MM.1S (cell line): ENCODE data around the gene MEGF11.

Experiments used
- DNase-seq: peaks from one replicate; pipeline ENCODE4 v3.0.0-alpha.2; 2015
- H2AFZ ChIP-seq: fragments of 300-600 bp; sonication (generic); 2 replicates; pipeline ENCODE4 v1.6.0; 2016; ENCODE audit warnings: antibody characterized with exemption, low read length
- H3F3A ChIP-seq: fragments of 300-600 bp; sonication (generic); 2 replicates; pipeline ENCODE4 v1.6.1; 2016; ENCODE audit warnings: mild to moderate bottlenecking, antibody characterized with exemption, low read length, moderate library complexity, mixed read lengths; ENCODE audit not compliant: insufficient read depth
- H3K27ac ChIP-seq: fragments of 300-600 bp; sonication (generic); 2 replicates; pipeline ENCODE4 v1.5.1; 2016; ENCODE audit warnings: mild to moderate bottlenecking, low read length
- H3K27me3 ChIP-seq: fragments of 300-600 bp; sonication (generic); replicated peaks from 2 replicates; pipeline ENCODE4 v1.6.0; 2016; ENCODE audit warnings: low read length; ENCODE audit not compliant: insufficient read depth
- H3K36me3 ChIP-seq: fragments of 300-600 bp; sonication (generic); replicated peaks from 2 replicates; pipeline ENCODE4 v1.6.1; 2016; ENCODE audit warnings: mild to moderate bottlenecking, low read length, mixed read lengths; ENCODE audit not compliant: insufficient read depth
- H3K4me1 ChIP-seq: fragments of 300-600 bp; sonication (generic); 2 replicates; pipeline ENCODE4 v1.6.1; 2016; ENCODE audit warnings: low read length, mixed read lengths
- H3K4me2 ChIP-seq: fragments of 300-600 bp; sonication (generic); 2 replicates; pipeline ENCODE4 v1.6.0; 2016; ENCODE audit warnings: low read depth, low read length
- H3K4me3 ChIP-seq: fragments of 300-600 bp; sonication (generic); 2 replicates; pipeline ENCODE4 v1.5.1; 2016; ENCODE audit warnings: low read length, mixed read lengths
- H3K79me2 ChIP-seq: fragments of 300-600 bp; sonication (generic); 2 replicates; pipeline ENCODE4 v1.6.1; 2016; ENCODE audit warnings: mixed run types, low read length, mixed read lengths
- H3K9ac ChIP-seq: fragments of 300-600 bp; sonication (generic); 2 replicates; pipeline ENCODE4 v1.6.1; 2016; ENCODE audit warnings: low read length, mixed read lengths
- H3K9me2 ChIP-seq: fragments of 300-600 bp; sonication (generic); replicated peaks from 2 replicates; pipeline ENCODE4 v1.6.1; 2016; ENCODE audit warnings: mild to moderate bottlenecking, low read length, mixed read lengths; ENCODE audit not compliant: insufficient read depth
- H3K9me3 ChIP-seq: fragments of 300-600 bp; sonication (generic); replicated peaks from 2 replicates; pipeline ENCODE4 v1.6.1; 2016; ENCODE audit warnings: mild to moderate bottlenecking, low read length, mixed read lengths; ENCODE audit not compliant: insufficient read depth
- H4K20me1 ChIP-seq: fragments of 300-600 bp; sonication (generic); 2 replicates; pipeline ENCODE4 v1.6.1; 2016; ENCODE audit warnings: mild to moderate bottlenecking, low read length, moderate library complexity, mixed read lengths; ENCODE audit not compliant: insufficient read depth
- EZH2 ChIP-seq: fragments of 300-600 bp; sonication (generic); optimal IDR thresholded peaks from 2 replicates; pipeline ENCODE3; 2017; ENCODE audit warnings: low read depth, mild to moderate bottlenecking, antibody characterized with exemption, low read length, mixed read lengths
- EZH2phosphoT487 ChIP-seq: fragments of 300-600 bp; sonication (generic); IDR thresholded peaks from 2 replicates; pipeline ENCODE4 v1.6.1; 2018; ENCODE audit warnings: antibody characterized with exemption, low read length
- TF ChIP-seq, protein P1 (sequence below): fragments of 300-600 bp; sonication (generic); IDR thresholded peaks from 2 replicates; pipeline ENCODE4 v1.5.1; 2016; ENCODE audit warnings: antibody characterized with exemption, low read length, mixed read lengths

MEGF11 gene

DNA sequence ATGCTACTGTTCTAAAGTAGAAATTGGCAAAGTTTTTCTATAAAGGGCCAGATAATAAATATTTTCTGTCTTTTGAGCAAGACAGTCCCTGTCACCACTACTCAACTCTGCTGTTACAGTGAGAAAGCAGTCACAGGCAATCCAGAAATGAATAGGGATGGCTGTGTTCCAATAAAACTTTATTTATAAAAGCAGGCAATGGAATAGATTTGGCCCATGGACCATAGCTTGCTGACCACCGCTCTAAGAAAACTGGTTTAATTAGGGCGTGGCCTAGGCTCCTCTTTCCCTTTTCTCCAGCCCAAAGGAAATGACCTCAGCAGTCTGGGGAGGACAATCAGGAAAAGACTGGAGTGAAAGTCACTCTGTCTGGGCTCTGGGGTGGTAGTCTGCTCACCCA, 183.8 kb downstream of the MEGF11 start:
- Histone ChIP-seq H2AFZ (no peak overlapping the region), H3K36me3 (no peaks in the 10 kb centered on the region), H3K79me2 (no peaks in the 10 kb centered on the region), H4K20me1 (no peaks in the 10 kb centered on the region), H3K4me2 (no peak overlapping the region), H3K9me3 (no peaks in the 10 kb centered on the region), H3K27ac (no peak overlapping the region), H3K9ac (no peak overlapping the region), H3K9me2 (no peaks in the 10 kb centered on the region), H3K4me1 (no peaks in the 10 kb centered on the region), H3K4me3 (no peak overlapping the region), H3F3A (no peaks in the 10 kb centered on the region), H3K27me3 (no peaks in the 10 kb centered on the region)
- DNase-seq, result no peak
- TF ChIP-seq, protein P1, sequence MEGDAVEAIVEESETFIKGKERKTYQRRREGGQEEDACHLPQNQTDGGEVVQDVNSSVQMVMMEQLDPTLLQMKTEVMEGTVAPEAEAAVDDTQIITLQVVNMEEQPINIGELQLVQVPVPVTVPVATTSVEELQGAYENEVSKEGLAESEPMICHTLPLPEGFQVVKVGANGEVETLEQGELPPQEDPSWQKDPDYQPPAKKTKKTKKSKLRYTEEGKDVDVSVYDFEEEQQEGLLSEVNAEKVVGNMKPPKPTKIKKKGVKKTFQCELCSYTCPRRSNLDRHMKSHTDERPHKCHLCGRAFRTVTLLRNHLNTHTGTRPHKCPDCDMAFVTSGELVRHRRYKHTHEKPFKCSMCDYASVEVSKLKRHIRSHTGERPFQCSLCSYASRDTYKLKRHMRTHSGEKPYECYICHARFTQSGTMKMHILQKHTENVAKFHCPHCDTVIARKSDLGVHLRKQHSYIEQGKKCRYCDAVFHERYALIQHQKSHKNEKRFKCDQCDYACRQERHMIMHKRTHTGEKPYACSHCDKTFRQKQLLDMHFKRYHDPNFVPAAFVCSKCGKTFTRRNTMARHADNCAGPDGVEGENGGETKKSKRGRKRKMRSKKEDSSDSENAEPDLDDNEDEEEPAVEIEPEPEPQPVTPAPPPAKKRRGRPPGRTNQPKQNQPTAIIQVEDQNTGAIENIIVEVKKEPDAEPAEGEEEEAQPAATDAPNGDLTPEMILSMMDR, result no peak
- TF ChIP-seq EZH2phosphoT487 (no peak), EZH2 (no peak)

DNA sequence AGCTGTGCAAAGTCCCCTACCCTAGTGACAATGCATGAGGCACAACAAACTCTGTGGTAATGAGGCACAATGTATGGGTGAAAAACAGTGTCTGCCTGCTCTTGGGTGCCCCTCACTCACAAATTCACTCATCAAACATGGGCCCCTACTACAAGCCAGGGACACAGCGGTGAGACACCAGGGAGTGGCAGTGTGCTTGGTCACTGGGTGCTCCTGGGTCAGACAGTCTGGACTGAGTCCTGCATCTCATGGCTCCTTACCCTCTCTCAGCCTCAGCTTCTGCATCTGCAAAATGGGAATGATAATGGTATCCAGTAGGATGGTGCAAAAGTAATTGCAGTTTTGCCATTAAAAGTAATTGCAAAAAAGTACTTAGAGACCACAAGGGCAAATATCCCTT, 184.7 kb downstream of the MEGF11 start:
- H3K4me3 ChIP-seq, result no peak overlapping the region
- no peaks in the 10 kb centered on the region for H3K27me3 ChIP-seq

DNA sequence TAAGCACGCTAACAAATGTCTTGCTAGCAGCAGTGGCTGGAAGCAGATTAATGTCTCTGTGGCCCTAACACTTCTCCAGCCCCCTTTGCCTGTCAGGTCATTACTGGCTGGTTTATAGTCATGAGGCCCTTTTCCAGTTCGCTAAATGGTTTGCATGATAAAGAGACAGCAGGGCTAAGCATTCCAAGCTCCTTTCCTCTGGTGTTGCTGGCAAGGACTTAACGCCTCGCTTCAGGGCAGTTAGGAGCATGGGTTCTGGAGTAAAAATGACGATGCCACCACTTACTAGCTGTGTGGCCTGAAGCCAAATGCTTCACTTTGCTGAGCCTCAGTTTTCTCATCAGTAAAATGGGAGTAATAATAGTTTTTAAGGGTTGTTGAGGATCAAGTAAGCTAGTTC, 185.9 kb downstream of the MEGF11 start:
- H3K4me2 ChIP-seq, result no peak overlapping the region
- H3K9me3 ChIP-seq, result no peaks in the 10 kb centered on the region
- DNase-seq, result no peak
- no peaks in the 10 kb centered on the region for H3F3A ChIP-seq
- H3K27ac ChIP-seq, result no peak overlapping the region
- H3K9ac ChIP-seq, result no peak overlapping the region
- H3K36me3 ChIP-seq, result no peaks in the 10 kb centered on the region
- TF ChIP-seq EZH2 (no peak), EZH2phosphoT487 (no peak)
- TF ChIP-seq, protein P1, result no peak
- no peak overlapping the region for H2AFZ ChIP-seq
- H4K20me1 ChIP-seq, result no peaks in the 10 kb centered on the region
- H3K79me2 ChIP-seq, result no peaks in the 10 kb centered on the region
- no peaks in the 10 kb centered on the region for H3K9me2 ChIP-seq
- H3K27me3 ChIP-seq, result no peaks in the 10 kb centered on the region
- H3K4me1 ChIP-seq, result no peaks in the 10 kb centered on the region
- no peak overlapping the region for H3K4me3 ChIP-seq

More for the DNA sequence above, 184.7 kb downstream of the MEGF11 start:
- no peak for DNase-seq
- Histone ChIP-seq H3K79me2 (no peaks in the 10 kb centered on the region), H3K36me3 (no peaks in the 10 kb centered on the region), H4K20me1 (no peaks in the 10 kb centered on the region), H3F3A (no peaks in the 10 kb centered on the region), H2AFZ (no peak overlapping the region), H3K27ac (no peak overlapping the region), H3K9me3 (no peaks in the 10 kb centered on the region), H3K4me2 (no peak overlapping the region), H3K9ac (no peak overlapping the region), H3K4me1 (no peaks in the 10 kb centered on the region), H3K9me2 (no peaks in the 10 kb centered on the region)
- TF ChIP-seq EZH2phosphoT487 (no peak), EZH2 (no peak)
- TF ChIP-seq, protein P1, result no peak
